Smooth muscle cell (in vitro differentiated cells): ENCODE data around the gene AEBP1. TPM values are rescaled to one million over a fixed set of nuclear protein-coding genes. Genes with fewer than 3 reads are reported as not detected.

Experiments
- DNase-seq: peaks from one replicate; lab custom pipeline; 2025; ENCODE audit not compliant: unreplicated experiment; lab: John Stamatoyannopoulos, UW
- H2AFZ ChIP-seq: fragments of 200-600 bp; sonication (generic); 2 replicates; pipeline ENCODE4 v1.6.0; 2016; ENCODE audit warnings: antibody characterized with exemption, low read depth, mild to moderate bottlenecking
- H3F3A ChIP-seq: fragments of 200-600 bp; sonication (generic); 2 replicates; pipeline ENCODE4 v1.6.0; 2017; ENCODE audit warnings: antibody characterized with exemption, low read depth
- H3K27ac ChIP-seq: fragments of 200-600 bp; sonication (generic); 2 replicates; pipeline ENCODE4 v1.5.1; 2016; ENCODE audit warnings: low read depth, mild to moderate bottlenecking
- H3K27me3 ChIP-seq: fragments of 200-600 bp; sonication (generic); 2 replicates; pipeline ENCODE4 v1.6.1; 2016; ENCODE audit warnings: low read depth, mild to moderate bottlenecking
- H3K36me3 ChIP-seq: fragments of 200-600 bp; sonication (generic); 2 replicates; pipeline ENCODE4 v1.5.1; 2016; ENCODE audit warnings: low read depth
- H3K4me1 ChIP-seq: fragments of 200-600 bp; sonication (generic); 2 replicates; pipeline ENCODE4 v1.5.1; 2016; ENCODE audit warnings: low read depth
- H3K4me2 ChIP-seq: fragments of 200-600 bp; sonication (generic); 2 replicates; pipeline ENCODE4 v1.6.0; 2016; ENCODE audit warnings: mild to moderate bottlenecking
- H3K4me3 ChIP-seq: fragments of 200-600 bp; sonication (generic); 2 replicates; pipeline ENCODE4 v1.5.1; 2016; ENCODE audit warnings: mild to moderate bottlenecking
- H3K79me2 ChIP-seq: fragments of 200-600 bp; sonication (generic); 2 replicates; pipeline ENCODE4 v1.6.0; 2016; ENCODE audit warnings: low read depth, mild to moderate bottlenecking
- H3K9ac ChIP-seq: fragments of 200-600 bp; sonication (generic); 2 replicates; pipeline ENCODE4 v1.6.0; 2016; ENCODE audit warnings: low read depth
- H3K9me3 ChIP-seq: fragments of 200-600 bp; sonication (generic); replicated peaks from 2 replicates; pipeline ENCODE4 v1.5.1; 2016; ENCODE audit warnings: low read depth
- H4K20me1 ChIP-seq: fragments of 200-600 bp; sonication (generic); 2 replicates; pipeline ENCODE4 v1.6.0; 2016; ENCODE audit warnings: low read depth
- WGBS: methylation state at CpG from one replicate; pipeline ENCODE4 v1.1.7; 2016; ENCODE audit warnings: low lambda C conversion rate; 5-methylcytosine and 5-hydroxymethylcytosine counted together
- polyA plus RNA-seq: library from polyadenylated mRNA; unstranded; fragments of >200 nt; fragmentation: Nextera tagmentation; extraction: Ambion mirVana; gene quantifications from 2 replicates; pipeline ENCODE4 v1.2.1, GENCODE V29; 2016
- total RNA-seq: library from RNA; depleted of rRNA; stranded (reverse); fragments of >200 nt; gene quantifications from 2 replicates; pipeline ENCODE4 v1.2.3, GENCODE V29; 2014
- TF ChIP-seq, protein P1 (sequence below): fragments of 200-600 bp; sonication (generic); IDR thresholded peaks from 2 replicates; pipeline ENCODE4 v1.5.1; 2017; ENCODE audit warnings: borderline replicate concordance, mild to moderate bottlenecking, antibody characterized with exemption; ENCODE audit not compliant: insufficient read depth, poor library complexity, severe bottlenecking

AEBP1 gene
- total and polyA plus RNA-seq, 2 experiments from 2014 or later = 39.7 to 163 TPM

DNA sequence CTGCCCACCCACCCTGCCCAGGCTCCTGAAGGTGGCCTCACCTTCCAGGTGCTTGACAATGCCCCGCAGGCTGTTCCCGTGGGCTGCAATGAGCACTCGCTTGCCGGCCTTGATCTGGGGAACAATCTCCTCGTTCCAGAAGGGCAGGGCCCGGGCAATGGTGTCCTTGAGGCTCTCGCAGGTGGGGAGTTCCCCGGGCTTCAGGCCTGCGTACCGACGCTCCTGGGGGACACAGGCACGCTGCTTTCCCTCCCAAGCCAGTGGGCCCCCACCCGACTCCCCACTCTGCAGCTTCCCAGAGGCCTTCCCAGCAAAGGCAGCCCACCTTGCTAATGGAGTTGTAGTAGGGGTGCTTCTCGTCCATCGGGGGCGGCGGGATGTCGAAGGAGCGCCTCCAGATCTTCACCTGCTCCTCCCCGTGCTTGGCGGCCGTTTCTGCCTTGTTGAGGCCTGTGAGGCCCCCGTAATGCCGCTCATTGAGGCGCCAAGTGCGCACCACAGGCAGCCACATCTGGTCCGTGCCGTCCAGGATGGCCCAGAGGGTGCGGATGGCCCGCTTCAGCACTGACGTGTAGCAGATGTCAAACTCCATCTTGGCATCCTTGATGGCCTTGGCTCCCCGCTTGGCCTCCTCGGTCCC lies 39.2 kb upstream of the AEBP1 start:
- Histone ChIP-seq H3F3A (no peaks in the 10 kb centered on the region), H2AFZ (no peak overlapping the region), H3K4me1 (peaks cover 6% of the 10 kb centered on the region), H3K9ac (no peak overlapping the region), H4K20me1 (peaks cover 5% of the 10 kb centered on the region), H3K79me2 (no peaks in the 10 kb centered on the region), H3K9me3 (no peaks in the 10 kb centered on the region), H3K27me3 (no peaks in the 10 kb centered on the region), H3K4me2 (no peak overlapping the region), H3K4me3 (no peak overlapping the region), H3K27ac (no peak overlapping the region), H3K36me3 (no peaks in the 10 kb centered on the region)
- 64% methylated on average over 32 of the region's 33 CpGs for WGBS
- no peak for DNase-seq
- TF ChIP-seq, protein P1, sequence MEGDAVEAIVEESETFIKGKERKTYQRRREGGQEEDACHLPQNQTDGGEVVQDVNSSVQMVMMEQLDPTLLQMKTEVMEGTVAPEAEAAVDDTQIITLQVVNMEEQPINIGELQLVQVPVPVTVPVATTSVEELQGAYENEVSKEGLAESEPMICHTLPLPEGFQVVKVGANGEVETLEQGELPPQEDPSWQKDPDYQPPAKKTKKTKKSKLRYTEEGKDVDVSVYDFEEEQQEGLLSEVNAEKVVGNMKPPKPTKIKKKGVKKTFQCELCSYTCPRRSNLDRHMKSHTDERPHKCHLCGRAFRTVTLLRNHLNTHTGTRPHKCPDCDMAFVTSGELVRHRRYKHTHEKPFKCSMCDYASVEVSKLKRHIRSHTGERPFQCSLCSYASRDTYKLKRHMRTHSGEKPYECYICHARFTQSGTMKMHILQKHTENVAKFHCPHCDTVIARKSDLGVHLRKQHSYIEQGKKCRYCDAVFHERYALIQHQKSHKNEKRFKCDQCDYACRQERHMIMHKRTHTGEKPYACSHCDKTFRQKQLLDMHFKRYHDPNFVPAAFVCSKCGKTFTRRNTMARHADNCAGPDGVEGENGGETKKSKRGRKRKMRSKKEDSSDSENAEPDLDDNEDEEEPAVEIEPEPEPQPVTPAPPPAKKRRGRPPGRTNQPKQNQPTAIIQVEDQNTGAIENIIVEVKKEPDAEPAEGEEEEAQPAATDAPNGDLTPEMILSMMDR = no peak

DNA sequence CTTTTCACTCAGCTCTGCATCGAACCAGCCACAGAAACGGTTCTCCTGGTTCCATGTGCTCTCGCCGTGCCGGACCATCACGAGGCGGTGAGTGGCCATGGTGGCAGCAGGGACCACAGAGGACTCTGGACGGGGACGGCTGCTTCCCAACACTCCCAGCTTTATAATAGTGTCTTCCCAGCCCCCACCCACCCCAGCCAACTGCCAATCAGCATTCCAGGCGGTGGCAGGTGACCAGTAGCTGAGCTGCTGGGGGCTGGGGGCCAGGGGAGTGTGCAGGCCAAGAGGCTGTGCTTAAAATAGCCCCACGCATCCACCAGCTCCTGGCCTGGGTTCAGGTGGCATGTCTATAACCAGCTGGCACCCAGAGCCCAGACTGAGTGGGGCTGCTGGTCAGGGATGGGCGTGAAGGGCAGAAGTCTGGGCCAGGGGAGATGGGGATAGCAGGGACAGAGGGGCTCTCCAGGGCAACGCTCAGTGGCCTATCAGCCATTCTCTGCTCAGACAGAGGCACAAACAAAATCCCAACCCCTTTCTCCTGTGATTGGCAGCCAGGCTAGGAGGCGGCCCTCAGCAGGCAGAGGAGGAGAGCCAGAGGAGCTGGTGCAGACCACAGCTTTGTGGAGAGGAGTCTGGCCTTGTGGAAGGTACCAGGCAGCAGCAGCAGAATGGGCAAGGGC lies 38.6 kb upstream of the AEBP1 start, which contains the start of gene PGAM2:
Gene PGAM2 (minus strand): TSS at position 137 of the 680 bp plus-strand sequence. CDS start 38 bp downstream, at position 99.
- H3K27ac ChIP-seq = no peak within 1 kb of the TSS
- WGBS = 60% methylated on average over 14 of the region's 14 CpGs
- no peaks in the 10 kb centered on the region for H3K79me2 ChIP-seq
- no peak within 1 kb of the TSS for H3K4me2 ChIP-seq
- H4K20me1 ChIP-seq = peaks cover 5% of the 10 kb centered on the region
- H3K9me3 ChIP-seq = no peaks in the 10 kb centered on the region
- no peaks in the 10 kb centered on the region for H3K27me3 ChIP-seq
- peaks cover 6% of the 10 kb centered on the region for H3K4me1 ChIP-seq
- no peak within 1 kb of the TSS for H3K4me3 ChIP-seq
- H3K36me3 ChIP-seq = no peaks in the 10 kb centered on the region
- TF ChIP-seq, protein P1 = no peak
- no peak within 1 kb of the TSS for H3K9ac ChIP-seq
- DNase-seq = no peak
- no peak within 1 kb of the TSS for H2AFZ ChIP-seq
- no peaks in the 10 kb centered on the region for H3F3A ChIP-seq

DNA sequence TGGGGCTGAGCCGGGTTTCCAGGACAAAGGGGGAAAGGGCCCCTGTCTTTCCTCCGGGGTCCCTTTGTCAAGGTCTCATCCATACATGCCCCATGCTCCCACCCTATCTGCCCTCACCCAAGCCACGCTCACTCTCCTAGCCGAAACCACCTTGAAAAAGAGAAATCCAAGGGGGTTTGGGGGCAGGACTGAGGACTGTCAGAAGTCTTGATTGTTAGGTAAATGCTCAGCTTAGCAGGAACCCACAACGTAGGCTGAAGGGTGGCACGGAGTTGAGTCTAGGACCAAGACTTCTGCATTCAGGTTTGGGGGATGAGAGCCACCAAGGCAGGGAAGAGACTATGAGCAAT lies 38.1 kb upstream of the AEBP1 start:
- peaks cover 3% of the 10 kb centered on the region for H4K20me1 ChIP-seq
- whole genome bisulfite sequencing = 77% methylated on average over 6 of the region's 6 CpGs
- TF ChIP-seq, protein P1 = no peak

More for the DNA sequence above, 38.1 kb upstream of the AEBP1 start:
- no peaks in the 10 kb centered on the region for H3K9me3 ChIP-seq
- H2AFZ ChIP-seq = no peak overlapping the region
- no peak for DNase-seq
- peaks cover 6% of the 10 kb centered on the region for H3K4me1 ChIP-seq
- no peaks in the 10 kb centered on the region for H3K36me3 ChIP-seq
- H3K79me2 ChIP-seq = no peaks in the 10 kb centered on the region
- no peak overlapping the region for H3K4me3 ChIP-seq
- no peak overlapping the region for H3K4me2 ChIP-seq
- no peaks in the 10 kb centered on the region for H3K27me3 ChIP-seq
- H3F3A ChIP-seq = no peaks in the 10 kb centered on the region
- no peak overlapping the region for H3K9ac ChIP-seq
- H3K27ac ChIP-seq = no peak overlapping the region
